Motor neuron (in vitro differentiated cells): ENCODE results near the gene TRAPPC2L. TPM values are rescaled to one million over a fixed set of nuclear protein-coding genes. Genes with fewer than 3 reads are reported as not detected.

ENCODE experiments used
- ATAC-seq, 8 experiments: fragments of 200-7000 bp; cut with Tn5 transposase; replicated peaks in 6 of 8; 2 replicates each; pipeline ENCODE4 v1.8.0; 2021; ENCODE audit warnings: mild to moderate bottlenecking in 8 of 8, moderate library complexity in 8 of 8
- H3K27ac ChIP-seq, 2 donors: fragments of 250-450 bp; sonication (Bioruptor Pico); 2 replicates each; pipeline ENCODE4 v1.9.0; 2021; ENCODE audit warnings: antibody characterized with exemption in 2 of 2, mild to moderate bottlenecking in 2 of 2, moderate library complexity in 1 of 2
- H3K4me1 ChIP-seq, 2 donors: fragments of 250-450 bp; sonication (Bioruptor Pico); replicated peaks in 1 of 2; 2 replicates each; pipeline ENCODE4 v1.6.1; 2021; ENCODE audit warnings: antibody characterized with exemption in 2 of 2, mild to moderate bottlenecking in 2 of 2, moderate library complexity in 1 of 2
- H3K4me3 ChIP-seq, 5 donors: fragments of 250-450 bp; sonication (Bioruptor Pico); 2 replicates each; pipeline ENCODE4 v1.9.0; 2021; ENCODE audit warnings: antibody characterized with exemption in 5 of 5, mild to moderate bottlenecking in 5 of 5, moderate library complexity in 4 of 5
- WGBS, 10 experiments: fragments of 450-650 bp; shearing (Covaris generic); methylation state at CpG; one replicate each; pipeline ENCODE4 v1.0.0; 2022; 5-methylcytosine and 5-hydroxymethylcytosine counted together
- in situ Hi-C, 9 experiments: fragments of 400-800 bp; cut with MboI; loops; one replicate each; pipeline ENCODE4 v1.15.0; 2021; ENCODE audit warnings: low sequenced_read_pairs in 9 of 9, low pct_unique_long_range_greater_than_20kb in 2 of 9; ENCODE audit not compliant: unreplicated experiment in 9 of 9
- total RNA-seq, 8 experiments: library from RNA; unstranded; fragments of 300-600 nt; gene quantifications; 2 replicates each; pipeline versions ENCODE4 v1.2.3 to v1.2.4, GENCODE V29; 2022

Gene TRAPPC2L
- total RNA-seq, 8 experiments from 2014 or later, result 31.5 to 93.6 (median 52.3) TPM

- H3K4me3 ChIP-seq, result no peak overlapping the region
- WGBS, 10 experiments, result 83 to 100% (median 88%) methylated on average over 1 to 3 of the region's 9 CpGs; no CpG with 5 or more reads in 7 of the 10 experiments
- H3K4me1 ChIP-seq, result peaks cover 17 to 19% of the 10 kb centered on the region in 2 donors
- no peak for ATAC-seq
- in situ Hi-C loops, result no loop called here
- no peak overlapping the region for H3K27ac ChIP-seq
Measured at GRCh38 chr16:88869673-88869980, 12.7 kb downstream of the TRAPPC2L start.

DNA sequence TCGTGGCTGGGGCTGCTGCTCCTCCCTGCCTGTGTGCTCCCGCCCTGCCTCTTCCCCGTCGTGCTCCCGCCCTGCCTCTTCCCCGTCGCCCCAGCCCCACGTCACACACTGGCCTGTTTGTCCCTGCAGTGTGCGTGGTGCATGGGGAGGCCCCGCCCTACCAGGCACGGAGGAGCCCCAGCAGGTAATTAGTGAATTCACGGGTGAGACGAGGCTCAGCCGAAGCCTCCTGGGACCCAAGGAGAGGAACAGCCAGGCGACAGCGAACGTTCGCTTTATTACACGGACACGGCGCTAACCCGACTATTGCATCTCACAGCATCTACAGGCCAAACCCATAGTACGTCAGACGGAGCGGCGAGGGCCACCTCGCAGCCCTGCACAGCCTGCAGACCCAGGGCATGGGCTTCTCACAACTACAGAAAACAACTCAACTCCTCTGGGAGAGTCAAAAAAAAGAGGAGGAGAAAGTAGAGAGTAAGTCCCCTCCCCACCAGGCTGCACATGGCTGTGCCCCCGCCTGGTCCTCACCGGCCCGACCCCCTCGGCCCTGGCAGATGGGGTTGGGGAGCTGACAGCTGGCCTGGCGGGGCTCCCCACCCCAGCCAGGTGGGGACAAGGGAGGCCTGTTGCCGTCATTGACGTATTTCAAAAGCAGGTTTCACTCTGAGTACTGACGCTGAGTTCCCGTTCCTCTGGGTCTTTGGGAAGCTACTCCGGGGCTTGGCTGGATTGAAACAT lies 13.9 kb downstream of the TRAPPC2L start:
- peak; percentile 57 to 93 (median 88) for ATAC-seq
- in situ Hi-C loops, result no loop called here
- 10 to 89% (median 69%) methylated on average over 2 to 14 of the region's 37 CpGs; no CpG with 5 or more reads in 7 of the 10 experiments for WGBS, 10 experiments
- no peak overlapping the region for H3K4me3 ChIP-seq
- peak overlapping the region; percentile 43 to 47 for H3K27ac ChIP-seq
- peaks cover 17 to 19% of the 10 kb centered on the region in 2 donors for H3K4me1 ChIP-seq

DNA sequence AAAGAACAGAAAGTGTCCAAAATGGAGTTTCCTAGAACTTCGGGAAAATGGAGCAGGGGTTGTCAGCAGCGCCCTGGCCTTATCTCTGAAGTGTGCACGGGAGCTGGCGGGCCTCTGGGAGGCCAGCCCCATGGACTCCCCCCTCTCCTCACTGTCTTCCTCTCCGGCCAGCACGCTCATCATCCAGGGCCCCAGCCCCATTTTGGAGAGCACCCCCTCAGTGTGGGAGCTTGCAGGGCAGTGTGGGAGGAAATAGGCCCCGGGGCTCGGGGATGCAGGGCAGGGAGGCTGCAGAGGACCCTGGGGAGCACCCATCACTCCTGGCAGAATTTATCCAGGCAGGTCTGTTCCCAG lies 14.4 kb downstream of the TRAPPC2L start:
- Histone ChIP-seq H3K4me3 (no peak overlapping the region), H3K27ac (no peak overlapping the region), H3K4me1 (peaks cover 13 to 19% of the 10 kb centered on the region in 2 donors)
- WGBS, 10 experiments, result 70 to 83% (median 75%) methylated on average over 2 of the region's 8 CpGs; no CpG with 5 or more reads in 7 of the 10 experiments
- in situ Hi-C loops, result no loop called here
- peak in 2 of 8 experiments; percentile 2 to 4 for ATAC-seq

DNA sequence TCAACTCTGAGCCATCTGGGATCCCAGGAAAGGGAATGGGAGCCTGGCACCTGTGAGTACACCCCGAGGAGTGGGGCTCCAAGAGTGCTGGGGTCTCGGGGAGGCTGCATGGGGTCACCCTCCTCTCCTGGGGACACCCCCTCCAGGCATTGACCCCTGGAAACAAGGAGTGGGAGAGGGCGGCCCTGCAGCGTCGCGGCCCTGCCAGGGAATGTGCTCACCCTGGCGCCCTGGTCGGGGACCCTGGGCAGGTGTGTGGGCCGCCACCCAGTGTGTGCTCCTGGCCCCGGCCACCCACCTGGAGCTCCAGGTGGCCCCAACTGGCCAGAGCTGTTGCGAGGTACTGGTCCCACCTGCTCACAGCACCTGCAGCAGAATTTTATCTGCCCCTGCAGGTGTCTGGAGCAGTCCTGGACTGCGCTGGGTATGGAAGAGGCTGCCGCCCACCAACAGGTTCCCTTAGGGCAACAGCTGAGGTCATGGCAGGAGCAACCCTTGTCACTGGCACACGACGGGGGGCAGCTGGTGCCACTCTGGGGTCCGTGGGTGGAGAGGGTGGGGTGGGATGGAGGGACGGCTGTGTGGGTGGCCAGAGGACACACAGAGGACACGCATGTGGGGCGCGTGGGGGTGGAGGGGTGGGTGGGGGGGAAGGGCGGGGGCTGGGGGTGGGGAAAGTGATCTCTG lies 14.9 kb downstream of the TRAPPC2L start:
- H3K4me1 ChIP-seq, result peaks cover 13 to 19% of the 10 kb centered on the region in 2 donors
- H3K27ac ChIP-seq, result no peak overlapping the region
- in situ Hi-C loops, result no loop called here
- 20 to 100% (median 80%) methylated on average over 1 to 2 of the region's 21 CpGs; no CpG with 5 or more reads in 5 of the 10 experiments for WGBS, 10 experiments
- H3K4me3 ChIP-seq, result no peak overlapping the region
- no peak for ATAC-seq

GRCh38 chr16:88872650-88873331 lies 15.9 kb downstream of the TRAPPC2L start:
- peaks cover 13 to 19% of the 10 kb centered on the region in 2 donors for H3K4me1 ChIP-seq
- no peak overlapping the region for H3K4me3 ChIP-seq
- no peak for ATAC-seq
- H3K27ac ChIP-seq, result no peak overlapping the region
- in situ Hi-C loops, result no loop called here
- WGBS, 10 experiments, result 29 to 100% (median 77%) methylated on average over 1 to 5 of the region's 25 CpGs; no CpG with 5 or more reads in 5 of the 10 experiments

- ATAC-seq, result no peak
- Histone ChIP-seq H3K27ac (no peak overlapping the region), H3K4me1 (peaks cover 19 to 25% of the 10 kb centered on the region in 2 donors), H3K4me3 (no peak overlapping the region)
- WGBS, 10 experiments, result 80 to 100% (median 100%) methylated on average over 2 to 6 of the region's 34 CpGs; no CpG with 5 or more reads in 4 of the 10 experiments
- in situ Hi-C loops, result no loop called here
Measured at GRCh38 chr16:88874938-88875599, 18.1 kb downstream of the TRAPPC2L start.

DNA sequence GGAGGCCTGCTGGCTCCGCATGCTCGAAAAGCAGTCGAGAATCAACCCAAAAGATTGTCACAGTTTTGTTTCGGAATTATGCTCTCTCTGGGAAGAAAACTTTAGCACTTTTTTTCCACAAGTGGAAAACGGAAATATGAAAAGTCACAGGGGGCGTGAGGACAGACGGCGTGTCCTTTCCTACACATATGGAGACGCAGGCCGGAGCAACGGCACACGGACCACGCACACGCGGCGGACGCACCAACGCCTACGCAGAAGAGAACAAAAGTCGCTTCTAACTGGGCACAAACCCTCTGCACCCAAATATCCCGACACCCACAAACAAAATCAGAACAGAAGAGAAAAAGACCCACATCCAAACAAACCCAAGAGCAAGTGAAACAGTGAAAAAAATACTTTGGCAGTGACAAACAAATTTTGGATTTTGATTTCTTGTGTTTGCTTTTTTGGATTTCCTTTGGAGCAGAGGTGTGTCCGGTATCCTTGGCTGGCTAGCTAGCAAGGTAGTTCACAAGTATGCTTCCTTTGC lies 18.8 kb downstream of the TRAPPC2L start:
- 64 to 100% (median 87%) methylated on average over 1 to 22 of the region's 22 CpGs; no CpG with 5 or more reads in 1 of the 10 experiments for WGBS, 10 experiments
- in situ Hi-C loops, result no loop called here
- Histone ChIP-seq H3K27ac (no peak overlapping the region), H3K4me3 (no peak overlapping the region), H3K4me1 (peaks cover 20 to 25% of the 10 kb centered on the region in 2 donors)
- no peak for ATAC-seq

- no peak for ATAC-seq
- peaks cover 21 to 22% of the 10 kb centered on the region in 2 donors for H3K4me1 ChIP-seq
- H3K4me3 ChIP-seq, result no peak overlapping the region
- no CpG with 5 or more reads among the region's 33 CpGs for WGBS, 10 experiments
- H3K27ac ChIP-seq, result no peak overlapping the region
- in situ Hi-C loops, result no loop called here
Measured at GRCh38 chr16:88876942-88877526, 20.1 kb downstream of the TRAPPC2L start.

DNA sequence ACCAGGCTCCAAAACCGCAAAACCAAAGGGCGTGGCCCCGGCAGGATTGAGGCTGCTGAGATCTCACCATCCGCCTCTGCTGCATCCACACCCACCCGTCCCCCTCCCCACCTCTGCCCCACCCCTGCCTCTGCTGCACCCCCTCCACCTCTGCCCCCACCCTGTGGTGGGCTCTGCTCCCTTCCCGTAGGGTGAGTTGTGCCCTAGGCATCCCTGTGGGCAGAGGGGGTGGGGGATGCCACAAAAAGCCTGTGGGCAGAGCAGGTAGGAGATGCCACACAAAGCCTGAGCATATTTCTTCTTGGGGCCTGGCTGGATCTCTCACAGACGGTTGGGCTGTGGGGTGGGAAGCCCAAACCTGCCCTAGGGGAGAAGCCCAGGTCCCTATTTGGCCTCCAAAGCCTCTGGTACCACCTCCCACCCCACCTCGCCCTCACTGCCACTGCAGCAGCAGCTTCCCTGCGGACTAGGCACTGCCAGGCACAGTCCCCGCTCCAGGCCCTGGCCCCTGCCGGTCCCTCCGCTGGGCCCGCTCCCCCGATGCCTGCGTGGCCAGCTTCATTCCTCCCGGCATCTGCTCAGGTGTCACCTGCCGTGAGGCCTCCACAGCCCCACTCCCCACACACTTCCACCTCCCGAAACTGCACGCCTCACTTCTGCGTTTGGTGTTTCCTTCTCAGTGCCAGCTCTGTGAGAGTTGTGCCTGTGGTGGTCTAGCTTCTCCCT lies 20.8 kb downstream of the TRAPPC2L start:
- Histone ChIP-seq H3K4me1 (peaks cover 21 to 22% of the 10 kb centered on the region in 2 donors), H3K4me3 (no peak overlapping the region), H3K27ac (no peak overlapping the region)
- WGBS, 10 experiments, result 80 to 100% (median 91%) methylated on average over 1 to 6 of the region's 20 CpGs; no CpG with 5 or more reads in 6 of the 10 experiments
- ATAC-seq, result no peak
- in situ Hi-C loops, result no loop called here

DNA sequence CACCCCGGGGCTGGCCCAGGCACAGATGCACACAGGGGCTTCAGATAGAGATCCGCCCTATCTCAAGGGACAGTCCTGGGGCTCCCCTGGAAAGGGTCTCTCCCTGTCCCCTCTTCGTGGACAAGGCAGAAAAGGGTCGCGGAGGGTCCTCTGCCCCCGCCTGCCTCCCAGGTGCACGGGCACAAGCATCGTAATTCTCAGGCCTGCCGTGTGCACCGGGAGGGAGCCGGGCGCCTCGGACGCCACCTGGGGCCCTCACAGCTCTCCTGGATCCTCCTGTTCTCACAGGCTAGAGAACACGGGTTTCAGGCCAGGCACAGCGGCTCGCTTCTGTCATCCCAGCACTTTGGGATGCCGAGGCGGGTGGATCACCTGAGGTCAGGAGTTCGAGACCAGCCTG lies 21.4 kb downstream of the TRAPPC2L start:
- ATAC-seq, result no peak
- in situ Hi-C loops, result no loop called here
- WGBS, 10 experiments, result 71 to 100% (median 87%) methylated on average over 3 to 7 of the region's 20 CpGs; no CpG with 5 or more reads in 7 of the 10 experiments

DNA sequence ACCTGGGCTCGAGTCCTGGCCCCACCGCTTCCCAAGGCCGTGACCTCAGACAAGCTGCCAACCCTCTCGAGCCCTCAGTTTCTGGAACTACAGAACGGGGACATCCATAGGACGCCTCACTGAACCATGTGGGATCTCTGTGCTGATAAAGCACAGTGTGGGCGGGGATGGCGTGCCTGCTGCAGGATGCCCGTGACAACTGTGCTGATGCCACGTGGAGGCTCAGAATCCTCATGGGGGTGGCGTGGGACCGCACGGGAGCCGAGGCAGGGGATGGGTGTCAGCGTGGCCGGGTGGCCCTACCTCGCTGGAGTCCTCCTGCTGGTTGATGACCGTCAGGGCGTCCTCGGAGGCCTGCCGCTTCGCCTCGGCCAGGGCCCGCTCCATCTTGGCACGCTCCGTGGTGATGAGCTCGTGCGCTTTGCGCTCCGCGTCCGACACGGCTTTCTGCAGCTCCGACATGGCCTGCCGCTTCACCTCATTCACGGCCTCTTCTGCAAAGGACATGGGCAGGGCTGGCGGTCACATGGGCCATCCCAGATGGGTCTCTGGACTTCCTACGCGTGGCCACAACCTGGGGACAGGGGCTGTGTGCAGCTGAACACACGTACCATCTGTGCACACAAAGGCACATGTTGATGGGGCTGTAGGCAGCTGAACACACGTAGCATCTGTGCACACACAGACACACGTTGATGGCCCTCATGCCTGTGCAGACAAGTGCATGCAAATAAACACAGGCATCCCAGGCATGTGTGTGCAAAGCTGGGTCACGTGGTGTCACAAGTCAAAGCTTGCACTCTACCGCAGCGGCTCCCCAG lies 22.2 kb downstream of the TRAPPC2L start:
- 66 to 97% (median 92%) methylated on average over 1 to 14 of the region's 45 CpGs; no CpG with 5 or more reads in 3 of the 10 experiments for WGBS, 10 experiments
- in situ Hi-C loops, result no loop called here
- Histone ChIP-seq H3K4me3 (no peak overlapping the region), H3K27ac (peak overlapping the region in 1 of 2 donors; percentile 13), H3K4me1 (peaks cover 21 to 22% of the 10 kb centered on the region in 2 donors)
- peak in 5 of 8 experiments; percentile 5 to 17 (median 13) for ATAC-seq

More for the DNA sequence above, 21.4 kb downstream of the TRAPPC2L start:
- Histone ChIP-seq H3K4me3 (no peak overlapping the region), H3K4me1 (peaks cover 21 to 22% of the 10 kb centered on the region in 2 donors), H3K27ac (no peak overlapping the region)
